GM19467 (cell line): ENCODE results near the gene COQ5.
"Not testable (repeated sequence)": the region's sequence is repeated elsewhere in the genome, so short reads cannot be mapped to it uniquely, and the experiment has no call there.

Experiments
- ATAC-seq: cut with Tn5 transposase; IDR thresholded peaks from one replicate; pipeline ENCODE4 v1.9.1; 2021; ENCODE audit warnings: mild to moderate bottlenecking, moderate library complexity; ENCODE audit not compliant: unreplicated experiment

COQ5 gene

DNA sequence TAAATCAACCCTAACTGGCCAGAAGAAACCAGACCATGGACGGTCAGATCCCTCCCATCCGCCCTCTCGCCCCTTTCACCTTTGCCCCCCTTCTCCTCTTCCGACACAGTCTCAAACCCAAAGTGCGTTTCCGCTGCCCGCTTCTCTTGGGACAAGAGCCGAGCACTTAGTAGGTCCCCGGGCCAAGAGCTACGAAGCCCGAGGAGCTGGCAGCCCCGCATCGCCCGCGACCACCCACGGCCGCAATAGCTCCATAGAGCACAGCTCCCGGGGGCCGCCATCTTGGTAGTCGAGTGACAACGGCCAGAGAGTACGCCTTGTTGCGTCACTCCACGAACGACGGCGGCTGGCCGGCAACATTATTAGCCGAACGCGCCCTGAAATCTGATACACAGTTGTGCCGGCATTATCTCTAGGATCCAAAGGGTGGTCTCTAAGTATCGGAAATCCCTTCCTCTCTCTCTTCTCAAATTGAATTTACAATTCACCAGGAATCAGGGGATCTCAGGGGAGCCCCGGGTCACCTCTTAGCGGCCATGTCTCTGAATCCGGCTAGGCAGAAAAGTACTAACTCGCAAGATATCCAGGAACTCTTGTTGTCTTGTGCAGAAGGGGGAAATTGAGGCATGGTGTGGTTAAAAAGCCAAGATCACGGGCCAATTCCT, at the start of gene COQ5:
Gene COQ5, minus strand, starts transcription at position 298 of the 665 bp plus-strand sequence. Its CDS starts 17 bp downstream, at position 281.
- peak; percentile 67 for ATAC-seq

DNA sequence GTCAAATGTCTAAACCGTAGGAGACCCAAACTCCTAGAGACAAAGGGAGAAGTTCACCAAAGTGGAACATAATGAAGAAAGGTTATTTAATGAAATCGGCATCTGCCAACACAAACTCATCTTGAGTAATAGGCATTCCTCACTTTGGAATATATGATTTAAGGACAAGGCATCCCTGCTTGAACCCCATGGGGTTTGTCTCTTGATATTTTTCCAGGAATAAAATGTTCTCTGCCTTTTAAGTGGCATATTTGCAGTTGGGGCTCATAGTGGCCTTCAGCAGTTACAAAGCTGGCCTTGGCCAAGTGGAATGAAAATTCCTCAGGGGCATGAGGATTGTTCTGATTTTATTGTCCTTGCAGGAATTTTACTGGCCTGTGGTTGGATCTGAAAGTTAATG, 45.1 kb upstream of the COQ5 start:
- no peak for ATAC-seq

DNA sequence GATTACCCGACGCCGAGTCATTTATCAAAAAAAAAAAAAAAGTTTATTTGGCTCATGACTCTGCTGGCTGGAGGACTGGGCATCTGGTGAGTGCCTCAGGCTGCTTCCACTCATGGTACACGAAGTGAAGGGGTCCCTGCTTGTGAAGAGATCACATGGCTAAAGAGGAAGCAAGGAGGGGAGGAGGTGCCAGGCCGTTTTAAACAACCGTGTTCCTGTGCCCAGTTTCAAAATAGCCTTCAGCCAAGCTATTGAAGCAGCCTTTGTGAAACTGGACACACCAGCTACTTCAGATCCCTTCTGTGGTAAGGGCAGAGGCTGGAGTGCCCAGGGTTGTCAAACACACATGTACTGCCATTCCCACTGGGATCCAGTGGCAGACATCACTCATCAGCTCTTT, 44.6 kb upstream of the COQ5 start:
- ATAC-seq = no peak

DNA sequence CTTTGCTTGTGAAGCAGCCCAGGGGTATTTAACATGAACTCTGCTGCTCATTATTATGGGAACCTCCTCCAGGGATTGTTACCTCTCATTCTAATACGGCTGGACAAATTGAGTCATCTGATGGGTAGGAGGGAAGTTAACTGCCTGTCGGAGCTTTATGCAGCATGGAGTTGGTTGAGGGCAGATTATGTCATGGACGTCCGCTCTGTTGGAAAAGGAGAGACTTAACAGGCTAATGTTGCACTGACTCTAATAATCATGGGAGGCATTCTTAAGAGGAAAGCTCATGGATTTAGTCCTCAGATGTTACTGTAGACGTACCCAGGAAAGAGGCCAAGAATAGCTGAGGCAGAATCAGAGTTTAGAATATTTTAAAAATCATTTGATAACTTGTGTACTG, 42.3 kb upstream of the COQ5 start:
- ATAC-seq = no peak

DNA sequence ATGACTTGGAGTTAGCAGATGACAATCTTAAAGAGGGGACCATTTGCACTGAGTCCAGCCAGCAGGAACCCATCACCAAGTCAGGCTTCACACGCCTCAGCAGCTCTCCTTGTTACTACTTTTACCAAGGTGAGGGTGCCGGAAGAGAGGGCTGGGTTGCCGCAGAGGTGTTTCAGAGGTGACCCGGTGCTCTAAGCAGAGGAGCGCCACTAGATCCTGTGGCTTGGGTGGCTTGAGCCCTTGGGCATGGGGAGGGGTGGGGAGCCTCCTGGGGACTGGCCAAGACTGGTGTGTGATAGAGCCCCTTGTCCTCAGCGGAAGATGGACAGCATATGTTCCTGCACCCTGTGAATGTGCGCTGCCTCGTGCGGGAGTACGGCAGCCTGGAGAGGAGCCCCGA, 34.5 kb upstream of the COQ5 start:
- ATAC-seq = no peak

GRCh38 chr12:120562906-120563305, 33.9 kb upstream of the COQ5 start:
- ATAC-seq = no peak

GRCh38 chr12:120557589-120557988, 28.6 kb upstream of the COQ5 start:
- ATAC-seq = no peak

DNA sequence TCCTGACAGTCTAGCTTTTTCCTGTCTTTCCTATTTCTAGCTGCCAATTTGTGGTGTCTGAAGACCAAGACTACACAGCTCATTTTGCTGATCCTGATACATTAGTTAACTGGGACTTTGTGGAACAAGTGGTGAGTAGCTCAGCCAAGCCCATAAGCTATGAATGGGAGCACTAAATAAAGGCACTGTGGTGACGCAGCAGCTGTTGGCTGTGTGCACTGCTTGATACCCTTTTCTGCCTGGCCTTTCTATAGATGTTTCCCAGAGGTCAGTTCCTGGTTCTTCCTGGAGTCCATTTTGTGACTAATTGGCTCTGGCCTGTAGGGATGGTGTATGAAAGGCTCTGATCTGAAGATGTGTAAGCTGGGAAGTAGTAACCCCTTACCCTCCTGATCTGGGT, 25.7 kb upstream of the COQ5 start:
- no peak for ATAC-seq

DNA sequence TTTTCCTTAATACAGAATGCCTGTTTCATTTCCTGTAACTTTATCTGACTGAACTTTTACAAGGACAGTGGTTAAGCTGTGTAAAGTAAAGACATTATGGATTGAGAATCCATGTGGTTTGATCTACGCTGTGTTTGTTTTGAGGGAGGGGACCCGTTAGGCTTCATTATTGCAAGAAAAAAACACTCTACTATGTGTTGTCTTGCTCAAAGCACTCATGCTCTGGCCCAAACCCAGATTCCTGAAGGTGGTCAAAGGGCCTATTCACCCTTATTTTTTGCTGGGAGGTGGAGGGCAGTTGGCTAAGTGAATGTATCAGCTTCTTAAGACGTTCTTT, 17.1 kb upstream of the COQ5 start:
- ATAC-seq = no peak

GRCh38 chr12:120544691-120545090, 15.7 kb upstream of the COQ5 start:
- no peak for ATAC-seq

- ATAC-seq = no peak
These were observed 13.2 kb upstream of the COQ5 start for GRCh38 chr12:120542166-120542565.

GRCh38 chr12:120540445-120540844, 11.5 kb upstream of the COQ5 start:
- no peak for ATAC-seq

- ATAC-seq = no peak
These were observed 10.3 kb upstream of the COQ5 start for GRCh38 chr12:120539303-120539702.

GRCh38 chr12:120538281-120539156, 9.6 kb upstream of the COQ5 start:
- ATAC-seq = no peak

DNA sequence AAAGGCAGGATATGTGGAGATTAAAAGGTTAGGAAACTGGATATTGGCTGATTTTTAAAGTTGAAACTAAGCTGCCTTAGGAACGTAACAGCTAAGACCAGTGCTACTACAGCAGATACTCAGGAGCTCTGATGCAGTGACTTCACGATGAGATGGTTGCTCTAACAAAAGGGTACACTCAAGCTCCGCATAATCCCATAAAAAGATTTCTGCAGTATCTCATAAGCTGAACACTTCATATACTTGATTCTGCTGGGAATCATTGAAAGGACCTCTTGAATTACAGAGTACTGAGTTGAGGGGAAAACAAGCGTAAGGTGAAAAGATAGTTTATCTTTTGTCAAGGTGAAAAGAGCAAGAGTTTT, 8.9 kb upstream of the COQ5 start:
- ATAC-seq = no peak

- ATAC-seq = no peak
These were observed 7.3 kb upstream of the COQ5 start for GRCh38 chr12:120536064-120536791.

GRCh38 chr12:120534703-120535655, 6.0 kb upstream of the COQ5 start:
- ATAC-seq = peak; percentile 34

DNA sequence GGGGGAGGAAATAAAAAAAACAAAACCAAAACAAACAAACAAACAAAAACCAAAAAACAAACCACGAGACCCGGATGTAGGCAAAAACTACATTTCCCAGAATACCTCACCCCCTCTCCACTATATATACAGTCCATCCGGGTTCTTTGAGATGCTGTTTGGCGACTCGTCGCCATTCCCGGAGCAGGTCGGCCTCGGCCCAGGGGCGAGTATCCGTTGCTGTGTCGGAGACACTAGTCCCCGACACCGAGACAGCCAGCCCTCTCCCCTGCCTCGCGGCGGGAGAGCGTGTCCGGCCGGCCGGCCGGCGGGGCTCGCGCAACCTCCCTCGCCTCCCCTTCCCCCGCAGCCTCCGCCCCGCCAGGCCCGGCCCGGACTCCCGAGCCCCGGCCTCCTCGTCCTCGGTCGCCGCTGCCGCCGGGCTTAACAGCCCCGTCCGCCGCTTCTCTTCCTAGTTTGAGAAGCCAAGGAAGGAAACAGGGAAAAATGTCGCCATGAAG, 5.3 kb upstream of the COQ5 start, which contains the start of gene RNF10:
Gene RNF10, plus strand, starts transcription at position 154 of the 500 bp plus-strand sequence. CDS start 456 bp downstream, outside the sequence.
- ATAC-seq = peak; percentile 56

GRCh38 chr12:120532701-120533238, 3.8 kb upstream of the COQ5 start:
- ATAC-seq = no peak

DNA sequence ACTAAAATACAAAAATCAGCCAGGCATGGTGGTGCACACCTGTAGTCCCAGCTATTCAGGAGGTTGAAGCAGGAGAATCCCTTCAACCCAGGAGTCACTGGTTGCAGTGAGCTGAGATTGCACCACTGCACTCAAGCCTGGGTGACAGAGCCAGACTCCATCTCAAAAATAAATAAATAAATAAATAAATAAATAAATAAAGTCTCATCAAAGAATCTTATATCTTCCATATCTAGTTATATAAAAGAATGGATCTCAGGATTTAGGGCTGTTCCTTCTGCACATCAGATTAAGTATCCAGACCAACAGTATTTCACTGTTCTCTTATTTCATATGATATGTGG, 1.4 kb upstream of the COQ5 start:
- not testable (repeated sequence) for ATAC-seq
